WI38 (cell line): ENCODE data around the gene MPRIP.

ENCODE experiments used
- H3K4me3 ChIP-seq: 2 replicates; pipeline ENCODE4 v1.5.1; 2011; ENCODE audit warnings: low read depth, mild to moderate bottlenecking, control low read depth, low read length
- TF ChIP-seq, protein P1 (sequence below): IDR thresholded peaks from 2 replicates; pipeline ENCODE4 v1.5.1; 2012; ENCODE audit warnings: low read depth, mild to moderate bottlenecking, control low read depth, low read length

The MPRIP gene

DNA sequence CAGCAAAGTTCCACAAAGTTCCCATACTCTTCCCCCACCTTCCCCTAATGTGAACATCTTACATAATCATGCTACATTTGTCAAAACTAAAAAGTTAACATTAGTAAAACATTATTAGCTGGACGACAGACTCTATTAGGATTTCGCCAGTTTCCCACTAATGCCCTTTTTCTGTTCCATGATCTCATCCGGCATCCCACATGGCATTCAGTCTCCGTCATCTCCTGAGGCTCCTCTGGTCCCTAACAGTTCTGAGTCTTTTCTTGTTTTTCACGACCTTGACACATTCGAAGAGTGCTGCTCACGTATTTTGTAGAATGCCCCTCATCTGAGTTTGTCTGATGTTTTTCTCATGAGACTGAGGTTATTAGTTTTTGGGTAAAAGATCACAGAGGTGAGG, 8.8 kb upstream of the MPRIP start:
- H3K4me3 ChIP-seq: no peak overlapping the region
- TF ChIP-seq, protein P1, sequence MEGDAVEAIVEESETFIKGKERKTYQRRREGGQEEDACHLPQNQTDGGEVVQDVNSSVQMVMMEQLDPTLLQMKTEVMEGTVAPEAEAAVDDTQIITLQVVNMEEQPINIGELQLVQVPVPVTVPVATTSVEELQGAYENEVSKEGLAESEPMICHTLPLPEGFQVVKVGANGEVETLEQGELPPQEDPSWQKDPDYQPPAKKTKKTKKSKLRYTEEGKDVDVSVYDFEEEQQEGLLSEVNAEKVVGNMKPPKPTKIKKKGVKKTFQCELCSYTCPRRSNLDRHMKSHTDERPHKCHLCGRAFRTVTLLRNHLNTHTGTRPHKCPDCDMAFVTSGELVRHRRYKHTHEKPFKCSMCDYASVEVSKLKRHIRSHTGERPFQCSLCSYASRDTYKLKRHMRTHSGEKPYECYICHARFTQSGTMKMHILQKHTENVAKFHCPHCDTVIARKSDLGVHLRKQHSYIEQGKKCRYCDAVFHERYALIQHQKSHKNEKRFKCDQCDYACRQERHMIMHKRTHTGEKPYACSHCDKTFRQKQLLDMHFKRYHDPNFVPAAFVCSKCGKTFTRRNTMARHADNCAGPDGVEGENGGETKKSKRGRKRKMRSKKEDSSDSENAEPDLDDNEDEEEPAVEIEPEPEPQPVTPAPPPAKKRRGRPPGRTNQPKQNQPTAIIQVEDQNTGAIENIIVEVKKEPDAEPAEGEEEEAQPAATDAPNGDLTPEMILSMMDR: no peak

DNA sequence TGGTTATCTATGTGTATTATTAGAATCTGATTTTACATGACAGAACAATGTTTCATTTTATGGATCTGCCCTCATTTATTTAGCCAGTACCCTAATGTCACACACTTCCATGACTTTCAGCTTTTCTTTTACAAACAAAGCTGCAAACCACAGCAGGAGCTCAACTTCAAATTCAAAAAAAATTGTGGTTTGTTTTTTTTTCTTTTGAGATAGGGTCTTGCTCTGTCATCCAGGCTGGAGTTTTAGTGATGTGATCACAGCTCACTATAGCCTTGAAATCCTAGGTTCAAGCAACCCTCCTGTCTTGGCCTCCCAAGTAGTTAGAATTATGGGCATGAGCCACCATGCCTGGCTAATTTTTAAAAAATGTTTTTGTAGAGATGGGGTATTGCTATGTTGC, 8.2 kb upstream of the MPRIP start:
- H3K4me3 ChIP-seq: no peak overlapping the region
- TF ChIP-seq, protein P1: no peak

DNA sequence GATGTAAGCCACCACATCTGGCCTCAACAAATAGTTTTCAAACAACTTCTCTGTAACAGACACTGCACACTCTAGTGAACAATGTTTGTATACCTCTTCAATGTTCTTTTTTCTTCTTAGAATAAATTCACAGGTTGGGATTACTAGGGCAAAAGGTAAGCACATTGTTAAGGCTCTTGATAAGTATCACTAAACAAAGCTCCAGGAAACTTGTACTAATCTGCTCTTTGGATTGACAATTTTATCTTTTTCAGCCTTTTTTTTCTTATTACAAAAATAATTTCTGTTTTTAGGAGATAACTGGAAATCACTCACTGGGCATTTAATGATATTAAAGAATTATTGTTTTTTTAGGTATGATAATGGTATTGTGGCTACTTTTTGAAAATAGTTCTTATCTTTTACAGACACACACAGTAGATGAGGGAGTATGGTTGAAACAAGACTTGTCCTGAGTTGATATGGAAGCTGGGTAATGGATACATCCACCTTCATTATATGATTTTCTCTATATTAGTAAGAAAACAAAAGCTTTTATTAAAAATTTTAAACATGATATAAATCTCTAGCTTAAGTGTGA, 7.7 kb upstream of the MPRIP start:
- H3K4me3 ChIP-seq: no peak overlapping the region
- TF ChIP-seq, protein P1: no peak

DNA sequence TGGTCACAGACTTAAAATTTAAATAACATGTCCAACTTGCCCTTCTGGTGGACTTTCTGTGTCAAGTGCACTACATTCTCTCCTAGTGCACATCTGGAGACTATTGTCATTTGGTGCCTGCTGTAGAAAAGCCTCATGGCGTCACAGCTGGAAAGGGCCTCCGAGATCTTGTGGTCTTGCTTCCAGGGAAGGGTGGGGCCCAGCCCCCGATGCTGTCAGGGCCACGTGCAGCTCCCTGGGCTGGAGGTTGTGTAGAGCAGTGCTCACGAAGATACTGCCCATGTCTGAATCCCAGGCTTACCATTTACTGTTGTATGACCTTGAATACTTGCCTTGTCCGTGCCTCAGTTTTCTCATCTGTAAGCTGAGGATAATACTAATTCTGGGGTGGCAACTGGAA, 6.8 kb upstream of the MPRIP start:
- no peak overlapping the region for H3K4me3 ChIP-seq
- TF ChIP-seq, protein P1: no peak

DNA sequence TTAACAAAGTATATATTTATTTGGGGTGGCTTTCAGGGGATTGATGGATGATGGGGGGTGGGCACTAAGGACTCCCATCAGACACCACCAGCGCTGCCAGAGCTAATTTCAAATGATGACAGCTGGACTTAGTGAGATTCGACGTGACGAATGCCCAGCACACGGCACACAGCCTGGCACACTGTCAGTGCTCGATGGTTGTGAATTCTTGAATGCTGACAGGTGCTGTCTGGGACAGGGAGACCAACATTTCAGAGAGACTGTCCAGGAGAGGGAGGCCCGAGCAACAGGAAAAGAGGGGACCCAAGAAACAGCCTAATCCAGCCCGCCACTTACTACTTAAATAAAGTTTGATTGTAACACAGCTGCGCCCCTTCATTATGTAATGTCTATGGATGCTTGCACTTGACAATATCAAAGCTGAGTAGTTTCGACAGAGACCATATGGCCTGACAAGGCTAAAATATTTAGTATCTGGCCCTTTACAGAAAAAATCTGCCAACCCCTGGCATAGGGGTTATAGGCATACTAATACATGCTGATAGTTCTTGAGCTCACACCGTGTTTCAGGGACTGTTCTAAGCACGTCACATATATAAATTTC, 6.2 kb upstream of the MPRIP start:
- TF ChIP-seq, protein P1: no peak
- no peak overlapping the region for H3K4me3 ChIP-seq

DNA sequence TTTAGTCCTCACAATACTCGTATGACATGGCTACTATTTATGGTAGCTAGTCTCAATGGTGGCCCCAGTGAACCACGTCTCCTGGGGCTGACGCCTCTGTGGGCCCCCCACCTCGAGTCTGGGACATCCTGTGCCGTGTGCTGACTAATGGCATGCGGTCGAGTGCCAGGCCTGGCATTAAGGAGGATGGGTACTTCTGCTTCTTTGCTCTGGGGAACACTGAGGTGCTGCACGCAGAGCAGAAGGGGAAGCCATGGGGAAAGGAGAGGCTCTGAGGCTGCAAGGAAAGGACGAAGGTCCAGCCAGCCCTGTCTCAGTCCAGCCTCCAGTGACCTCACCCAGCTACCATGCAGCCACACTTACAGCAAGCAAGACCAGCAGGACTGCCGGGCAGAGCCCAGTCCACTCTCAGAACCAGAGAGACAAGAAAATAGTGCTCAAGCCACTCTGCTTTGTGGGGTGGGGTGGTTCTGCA, 5.7 kb upstream of the MPRIP start:
- no peak overlapping the region for H3K4me3 ChIP-seq
- TF ChIP-seq, protein P1: no peak

DNA sequence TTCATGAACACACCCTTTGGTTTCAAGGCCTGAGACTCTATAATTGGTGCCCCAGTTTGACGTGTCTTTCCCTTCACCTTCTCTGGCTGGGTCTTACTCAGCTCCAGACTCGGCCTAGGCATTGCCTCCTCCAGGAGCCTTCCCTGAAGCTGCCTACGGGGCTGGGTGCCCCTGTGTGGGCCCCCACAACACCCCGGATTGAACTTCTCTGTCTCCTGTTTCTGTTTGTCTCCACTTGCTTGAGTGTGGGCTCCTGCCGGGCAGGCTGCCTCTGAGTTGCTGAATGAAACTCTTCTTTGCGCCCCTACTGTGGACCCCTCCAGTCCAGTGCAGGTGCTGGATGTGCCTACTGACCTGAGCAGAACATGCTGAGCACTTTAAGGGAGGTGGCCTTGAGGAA, 2.3 kb upstream of the MPRIP start:
- TF ChIP-seq, protein P1: no peak
- H3K4me3 ChIP-seq: no peak overlapping the region
